Endothelial cell (in vitro differentiated cells): ENCODE measurements around the gene CD248. TPM values are rescaled to one million over a fixed set of nuclear protein-coding genes. Genes with fewer than 3 reads are reported as not detected.

Experiments
- DNase-seq: peaks from one replicate; pipeline ENCODE4 v3.0.0; 2021; ENCODE audit warnings: low spot score
- H3K27ac Mint-ChIP-seq: one replicate; pipeline ENCODE4 v1.8.0; 2021; ENCODE audit warnings: mixed read lengths, inconsistent platforms; ENCODE audit not compliant: unreplicated experiment
- H3K27me3 Mint-ChIP-seq: one replicate; pipeline ENCODE4 v1.8.0; 2021; ENCODE audit warnings: mild to moderate bottlenecking, moderate library complexity, mixed read lengths, inconsistent platforms; ENCODE audit not compliant: unreplicated experiment
- H3K36me3 Mint-ChIP-seq: one replicate; pipeline ENCODE4 v1.8.0; 2021; ENCODE audit warnings: mild to moderate bottlenecking, low read depth, mixed read lengths, inconsistent platforms; ENCODE audit not compliant: unreplicated experiment
- H3K4me1 Mint-ChIP-seq: one replicate; pipeline ENCODE4 v1.8.0; 2021; ENCODE audit warnings: mild to moderate bottlenecking, mixed read lengths, inconsistent platforms; ENCODE audit not compliant: unreplicated experiment
- H3K4me3 Mint-ChIP-seq: one replicate; pipeline ENCODE4 v1.8.0; 2021; ENCODE audit warnings: mild to moderate bottlenecking, mixed read lengths, inconsistent platforms; ENCODE audit not compliant: unreplicated experiment
- H3K9me3 Mint-ChIP-seq: one replicate; pipeline ENCODE4 v1.8.0; 2021; ENCODE audit warnings: mixed read lengths, inconsistent platforms; ENCODE audit not compliant: unreplicated experiment
- CTCF ChIP-seq: fragments of 200-600 bp; sonication (generic); IDR thresholded peaks from one replicate; pipeline ENCODE4 v1.5.0; 2021; ENCODE audit warnings: antibody characterized with exemption; ENCODE audit not compliant: unreplicated experiment
- total RNA-seq: library from RNA; stranded (reverse); fragmentation: NEBNext Ultra II Directional; extraction: Animal tissue kit (Norgen Biotek cat#: 25700); gene quantifications from one replicate; pipeline ENCODE4 v1.2.1, GENCODE V29; 2021; ENCODE audit not compliant: unreplicated experiment

The CD248 gene
- total RNA-seq, 1 donor from 2014 or later = 2.9 TPM

DNA sequence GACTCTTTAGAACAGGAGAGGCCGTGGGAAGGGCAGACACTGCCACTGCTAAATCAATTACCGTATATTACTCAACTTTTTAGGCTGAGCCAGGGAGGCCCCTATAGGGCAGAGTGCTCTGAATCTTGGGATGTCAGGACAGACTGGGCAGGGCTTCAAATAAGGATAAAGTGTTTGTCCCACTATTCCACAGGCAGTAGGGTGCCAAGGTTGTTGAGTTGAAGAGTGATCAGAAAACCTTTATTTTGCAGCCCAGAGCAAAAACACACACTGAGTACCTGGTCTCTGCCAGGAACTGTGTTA, 32.2 kb upstream of the CD248 start:
- Mint-ChIP-seq H3K27ac (no peak overlapping the region), H3K4me3 (no peak overlapping the region), H3K4me1 (peaks cover 20% of the 10 kb centered on the region)

DNA sequence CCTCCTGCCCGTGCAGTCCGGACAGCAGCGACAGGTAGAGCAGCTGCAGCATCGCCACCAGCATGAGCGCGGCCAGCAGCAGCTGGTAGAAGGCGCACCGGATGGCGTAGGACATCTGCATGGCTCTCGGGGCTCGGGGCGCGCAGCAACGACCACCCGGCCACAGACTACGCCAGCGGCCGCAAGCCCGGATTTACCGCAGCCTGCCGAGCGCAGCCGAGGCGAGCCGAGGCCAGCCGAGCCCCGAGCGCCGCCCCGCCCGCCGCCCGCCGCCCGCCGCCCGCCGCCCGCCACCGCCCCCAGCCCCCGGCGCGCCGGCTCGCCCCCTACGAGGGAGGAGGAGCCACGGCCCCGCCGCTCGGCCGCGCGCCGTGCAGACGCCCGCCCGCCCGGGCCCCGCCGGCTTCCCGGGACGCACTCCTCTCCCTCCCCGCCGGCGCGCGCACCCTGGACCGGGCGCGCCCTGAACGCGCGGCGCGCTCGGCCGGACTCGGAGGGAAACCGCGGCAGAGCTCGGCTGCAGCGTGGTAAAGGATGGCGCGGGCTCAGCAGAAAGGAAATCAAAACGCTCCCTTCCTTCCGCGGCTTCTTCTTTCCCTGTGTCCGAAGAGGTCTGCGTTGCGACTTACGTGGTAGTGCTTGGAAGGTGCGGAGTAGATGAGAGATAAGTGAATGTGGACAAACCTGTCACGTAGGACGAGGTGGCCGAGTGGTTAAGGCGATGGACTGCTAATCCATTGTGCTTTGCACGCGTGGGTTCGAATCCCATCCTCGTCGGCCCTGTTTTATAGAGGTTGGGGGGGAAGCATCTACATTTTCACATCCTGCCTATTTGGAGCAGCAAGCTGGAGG, 30.8 kb upstream of the CD248 start, which contains the start of gene B4GAT1:
B4GAT1 (minus strand) TSS at position 205 of the 852 bp plus-strand sequence; CDS start at position 121, 84 bp downstream.
- H3K36me3 Mint-ChIP-seq = peaks cover 9% of the 10 kb centered on the region
- H3K9me3 Mint-ChIP-seq = no peaks in the 10 kb centered on the region
- peak within 1 kb of the TSS; percentile 94 for H3K4me3 Mint-ChIP-seq
- H3K4me1 Mint-ChIP-seq = peaks cover 22% of the 10 kb centered on the region
- peaks cover 10% of the 10 kb centered on the region for H3K27me3 Mint-ChIP-seq
- peak; percentile 79 for DNase-seq
- H3K27ac Mint-ChIP-seq = peak within 1 kb of the TSS; percentile 95
- TF ChIP-seq CTCF = no peak

More for the DNA sequence above, 32.2 kb upstream of the CD248 start:
- Mint-ChIP-seq H3K36me3 (peaks cover 9% of the 10 kb centered on the region), H3K27me3 (peaks cover 10% of the 10 kb centered on the region), H3K9me3 (no peaks in the 10 kb centered on the region)
- no peak for TF ChIP-seq CTCF
- no peak for DNase-seq

DNA sequence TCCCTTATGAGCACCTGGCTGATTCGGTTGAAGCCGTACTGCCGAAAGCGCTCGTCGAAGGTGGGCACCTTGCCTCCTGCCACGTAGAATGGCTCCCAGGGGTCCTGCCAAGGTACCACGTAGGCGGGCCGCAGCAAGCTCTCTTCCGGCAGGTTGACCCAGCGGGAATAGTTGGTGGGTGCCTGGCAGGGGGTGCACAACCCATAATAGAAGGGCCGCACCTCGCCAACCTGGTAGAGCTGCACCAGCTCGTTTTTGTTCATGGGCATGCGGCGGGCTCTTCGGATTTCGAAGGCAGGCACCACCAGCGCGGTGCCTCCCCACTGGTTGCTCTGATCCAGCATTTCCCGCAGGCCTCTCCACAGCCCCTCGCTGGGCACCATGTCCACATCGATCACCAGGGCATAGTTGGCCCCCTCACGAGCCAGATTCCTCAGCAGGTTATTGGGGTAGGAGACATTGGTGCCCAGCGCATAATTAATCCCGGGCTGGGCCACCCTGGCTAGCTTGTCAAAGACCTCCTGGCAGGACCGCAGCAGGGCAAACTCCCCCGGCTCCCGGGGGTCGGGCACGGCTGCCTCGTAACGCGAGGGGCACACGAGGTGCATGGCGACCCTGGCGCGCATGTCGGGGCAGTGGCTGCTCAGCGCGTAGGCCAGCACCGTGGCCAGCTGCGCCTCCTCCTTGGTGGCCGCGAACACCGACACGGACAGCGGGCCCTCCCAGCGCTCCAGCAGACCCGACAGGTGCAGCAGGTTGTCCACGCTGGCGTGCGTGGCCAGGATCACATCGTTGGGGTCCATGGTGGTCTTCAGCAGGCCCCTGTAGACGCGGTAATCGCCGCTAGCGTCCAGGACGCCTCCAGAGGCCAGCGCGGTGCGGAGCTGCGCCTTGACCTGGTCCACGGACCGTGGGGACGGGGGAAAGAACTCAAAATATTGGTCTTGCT, 29.9 kb upstream of the CD248 start:
- no peak for DNase-seq
- no peak for TF ChIP-seq CTCF
- Mint-ChIP-seq H3K4me3 (peak overlapping the region; percentile 98), H3K27ac (peak overlapping the region; percentile 24), H3K36me3 (peaks cover 16% of the 10 kb centered on the region), H3K9me3 (no peaks in the 10 kb centered on the region), H3K4me1 (peaks cover 22% of the 10 kb centered on the region), H3K27me3 (peaks cover 13% of the 10 kb centered on the region)

DNA sequence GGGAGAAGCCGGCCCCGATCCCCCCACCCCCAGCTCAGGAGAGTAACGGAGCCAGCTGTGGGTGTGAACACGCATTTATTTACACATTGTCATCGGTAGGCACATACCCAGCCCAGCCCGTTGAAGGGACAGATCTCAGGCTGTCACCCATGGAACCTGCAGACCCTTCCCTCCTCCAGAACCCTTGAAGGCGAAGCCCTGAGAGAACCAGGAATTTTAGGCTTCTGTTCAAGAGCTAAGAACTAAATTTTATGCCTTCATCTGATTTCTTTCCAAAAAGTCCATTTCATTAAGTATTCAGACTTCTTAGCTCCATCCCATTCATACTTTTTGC, 28.4 kb upstream of the CD248 start:
- no peak for TF ChIP-seq CTCF
- H3K36me3 Mint-ChIP-seq = peaks cover 22% of the 10 kb centered on the region
- DNase-seq = no peak
- peak overlapping the region; percentile 84 for H3K27ac Mint-ChIP-seq
- H3K4me1 Mint-ChIP-seq = peaks cover 22% of the 10 kb centered on the region
- H3K4me3 Mint-ChIP-seq = peak overlapping the region; percentile 98
- H3K9me3 Mint-ChIP-seq = no peaks in the 10 kb centered on the region
- H3K27me3 Mint-ChIP-seq = peaks cover 17% of the 10 kb centered on the region
